GM12873 (cell line): ENCODE results near the gene ATRIP.

Source experiments
- TF ChIP-seq, protein P1 (sequence below): IDR thresholded peaks from 2 replicates; pipeline ENCODE4 v1.5.1; 2012; ENCODE audit warnings: low read depth, mild to moderate bottlenecking, moderate library complexity, low read length, control low read depth; ENCODE audit not compliant: insufficient read depth; ENCODE audit errors: missing control alignments

ATRIP gene

GRCh38 chr3:48476426-48477053 lies 30.0 kb downstream of the ATRIP start:
- TF ChIP-seq, protein P1, sequence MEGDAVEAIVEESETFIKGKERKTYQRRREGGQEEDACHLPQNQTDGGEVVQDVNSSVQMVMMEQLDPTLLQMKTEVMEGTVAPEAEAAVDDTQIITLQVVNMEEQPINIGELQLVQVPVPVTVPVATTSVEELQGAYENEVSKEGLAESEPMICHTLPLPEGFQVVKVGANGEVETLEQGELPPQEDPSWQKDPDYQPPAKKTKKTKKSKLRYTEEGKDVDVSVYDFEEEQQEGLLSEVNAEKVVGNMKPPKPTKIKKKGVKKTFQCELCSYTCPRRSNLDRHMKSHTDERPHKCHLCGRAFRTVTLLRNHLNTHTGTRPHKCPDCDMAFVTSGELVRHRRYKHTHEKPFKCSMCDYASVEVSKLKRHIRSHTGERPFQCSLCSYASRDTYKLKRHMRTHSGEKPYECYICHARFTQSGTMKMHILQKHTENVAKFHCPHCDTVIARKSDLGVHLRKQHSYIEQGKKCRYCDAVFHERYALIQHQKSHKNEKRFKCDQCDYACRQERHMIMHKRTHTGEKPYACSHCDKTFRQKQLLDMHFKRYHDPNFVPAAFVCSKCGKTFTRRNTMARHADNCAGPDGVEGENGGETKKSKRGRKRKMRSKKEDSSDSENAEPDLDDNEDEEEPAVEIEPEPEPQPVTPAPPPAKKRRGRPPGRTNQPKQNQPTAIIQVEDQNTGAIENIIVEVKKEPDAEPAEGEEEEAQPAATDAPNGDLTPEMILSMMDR, result no peak

DNA sequence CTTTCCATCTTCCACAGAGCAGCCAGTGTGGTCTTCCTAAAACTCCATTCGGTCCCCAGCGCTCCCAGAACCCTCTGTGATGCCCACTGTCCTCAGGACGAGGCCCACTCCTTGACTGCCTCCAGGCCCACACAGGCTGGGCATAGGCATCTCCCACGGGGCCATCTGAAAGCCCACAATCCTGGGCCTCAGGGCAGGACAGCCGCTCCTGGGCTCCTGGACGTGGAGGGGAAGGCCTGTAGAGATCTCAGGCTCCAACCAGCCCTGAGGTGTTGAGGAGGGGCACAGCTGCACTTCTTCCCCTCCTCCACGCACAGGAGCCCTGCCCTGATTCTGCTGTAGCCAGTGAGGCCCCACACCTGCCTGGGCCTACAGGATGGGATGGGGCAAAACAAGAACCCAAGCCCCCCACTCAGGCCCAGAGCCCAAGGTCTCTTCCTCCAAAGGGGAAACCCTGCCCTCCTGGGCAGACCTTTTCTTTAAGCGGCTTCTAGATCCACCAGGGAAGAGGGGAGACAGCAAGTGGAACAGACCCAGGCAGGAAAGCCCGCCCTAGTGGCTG lies 31.5 kb downstream of the ATRIP start:
- TF ChIP-seq, protein P1, result no peak

- TF ChIP-seq, protein P1, result no peak
These were observed 32.4 kb downstream of the ATRIP start for GRCh38 chr3:48478626-48479555.

DNA sequence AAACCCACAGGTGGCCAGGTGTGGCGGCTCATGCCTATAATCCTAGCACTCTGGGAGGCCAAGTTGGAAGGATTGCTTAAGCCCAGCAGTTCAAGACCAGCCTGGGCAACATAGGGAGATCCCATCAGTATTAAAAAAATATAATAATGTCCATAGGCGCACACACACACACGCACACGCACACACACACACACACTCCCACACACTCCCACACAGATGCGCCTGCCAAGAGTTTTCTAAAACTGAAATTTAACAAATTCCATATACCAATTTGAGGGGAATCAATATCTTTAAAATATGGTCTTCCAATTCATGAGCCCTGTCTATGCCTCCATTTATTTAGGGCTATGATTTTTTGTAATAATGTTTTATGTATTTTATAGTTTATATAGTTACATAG lies 40.4 kb downstream of the ATRIP start:
- TF ChIP-seq, protein P1, result no peak

- TF ChIP-seq, protein P1, result no peak
These were observed 46.1 kb downstream of the ATRIP start for GRCh38 chr3:48492461-48493202.

DNA sequence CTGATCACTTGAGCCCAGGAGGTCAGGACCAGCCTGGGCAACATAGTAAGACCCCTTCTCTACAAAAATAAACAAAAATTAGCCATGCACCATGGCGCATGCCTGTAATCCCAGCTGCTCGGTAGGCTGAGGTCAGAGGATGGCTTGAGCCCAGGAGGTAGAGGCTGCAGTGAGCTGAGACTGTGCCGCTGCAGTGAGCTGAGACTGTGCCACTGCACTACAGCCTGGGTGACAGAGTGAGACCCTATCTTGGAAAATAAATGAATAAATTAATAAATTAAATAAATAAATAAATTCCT lies 46.6 kb downstream of the ATRIP start:
- TF ChIP-seq, protein P1, result no peak

DNA sequence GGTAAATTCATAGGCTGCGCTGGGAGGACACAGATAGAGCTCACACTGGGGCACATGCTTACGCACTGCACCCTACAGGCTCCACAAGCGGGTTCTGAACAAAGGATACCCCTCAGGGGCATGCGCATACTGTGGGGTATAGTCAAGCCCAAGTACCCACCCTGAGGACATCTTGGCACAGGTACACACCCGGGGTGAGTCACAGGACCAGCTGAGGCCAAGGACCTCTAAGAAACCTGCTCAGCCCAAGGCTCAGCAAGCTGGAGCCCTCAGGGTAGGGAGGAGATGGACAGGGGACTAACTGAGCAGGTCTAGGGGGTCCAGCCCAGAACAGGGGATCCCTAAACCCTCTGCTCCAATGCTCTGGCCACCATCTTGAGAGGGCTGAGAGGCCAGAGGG lies 54.1 kb downstream of the ATRIP start:
- TF ChIP-seq, protein P1, result no peak
